K562 (cell line): ENCODE data around the gene CDC6. TPM values are rescaled to one million over a fixed set of nuclear protein-coding genes. Genes with fewer than 3 reads are reported as not detected.
A peak's percentile ranks its signal among the peaks of the same experiment; 100 is the strongest.

ENCODE experiments used
- ATAC-seq: fragments of 200-7000 bp; cut with Tn5 transposase; 3 replicates; pipeline ENCODE4 v1.9.1; 2020; ENCODE audit warnings: moderate library complexity
- BruUV-seq: library from RNA; stranded (reverse); fragments of 400-500 nt; replicated peaks from 2 replicates; lab custom pipeline; 2021; lab: Mats Ljungman, UMichigan
- CTCF ChIA-PET: fragments of 300-600 bp; formaldehyde crosslinking; extraction: SDS; loops from one replicate; lab custom pipeline; 2021; ENCODE audit warnings: low intra/inter-chr PET ratio; lab: Yijun Ruan, JAX
- POLR2A ChIA-PET: fragments of 300-600, 350-650 bp; sonication (Branson Sonifier 250); formaldehyde crosslinking; extraction: SDS; loops from one replicate; lab custom pipeline; 2021; ENCODE audit warnings: antibody characterized with exemption, inconsistent platforms; lab: Yijun Ruan, JAX
- DNase-seq, 4 experiments: peaks; one replicate each; pipeline versions ENCODE4 v3.0.0 to v3.0.0-alpha.2; 2011 to 2018; ENCODE audit warnings: low spot score in 3 of 4, mixed read lengths in 3 of 4; ENCODE audit errors: extremely low read depth in 1 of 4
- FAIRE-seq: peaks from 2 replicates; lab custom pipeline; 2011; peaks lifted over from hg19 to GRCh38; lab: Jason Lieb, UNC
- H2AFZ ChIP-seq: 2 replicates; pipeline ENCODE4 v1.6.0; 2011; ENCODE audit warnings: low read depth, low read length, control low read depth, inconsistent platforms
- H3K27ac ChIP-seq: fragments of 200-600 bp; 3 replicates; pipeline ENCODE4 v1.8.0; 2011; ENCODE audit warnings: low read depth, mild to moderate bottlenecking, control low read depth, inconsistent platforms, low read length, moderate library complexity, mixed read lengths; ENCODE audit errors: extremely low read depth
- H3K27me3 ChIP-seq, 2 experiments: fragments of 300-600 bp in 1 of 2; 2 replicates in 1 of 2; 3 replicates in 1 of 2; pipeline versions ENCODE4 v1.6.0 to v1.8.0; 2011; ENCODE audit warnings: inconsistent platforms in 2 of 2, low read length in 2 of 2, mild to moderate bottlenecking in 1 of 2, mixed read lengths in 1 of 2, moderate library complexity in 1 of 2; ENCODE audit not compliant: control insufficient read depth in 2 of 2, insufficient read depth in 2 of 2
- H3K36me3 ChIP-seq: fragments of 300-600 bp; 3 replicates; pipeline ENCODE4 v1.8.0; 2011; ENCODE audit warnings: mild to moderate bottlenecking, low read length, inconsistent platforms; ENCODE audit not compliant: control insufficient read depth, insufficient read depth
- H3K4me1 ChIP-seq, 2 experiments: fragments of 200-600 bp in 1 of 2; replicated peaks in 1 of 2; 2 replicates in 1 of 2; 3 replicates in 1 of 2; pipeline versions ENCODE4 v1.5.1 to v1.8.0; 2011; ENCODE audit warnings: inconsistent platforms in 2 of 2, low read length in 2 of 2, mild to moderate bottlenecking in 1 of 2, mixed read lengths in 1 of 2, moderate library complexity in 1 of 2; ENCODE audit not compliant: control insufficient read depth in 2 of 2, insufficient read depth in 2 of 2
- H3K4me2 ChIP-seq: 2 replicates; pipeline ENCODE4 v1.6.1; 2011; ENCODE audit warnings: low read length, control low read depth, inconsistent platforms, mixed read lengths; ENCODE audit not compliant: insufficient read depth
- H3K4me3 ChIP-seq: fragments of 200-600 bp; sonication (generic), shearing (Covaris generic); 2 replicates; pipeline ENCODE4 v1.5.1; 2016; ENCODE audit warnings: control low read depth, inconsistent platforms
- H3K79me2 ChIP-seq: fragments of 200-600 bp; 3 replicates; pipeline ENCODE4 v1.8.0; 2011; ENCODE audit warnings: low read length, inconsistent platforms; ENCODE audit not compliant: control insufficient read depth, insufficient read depth
- H3K9ac ChIP-seq, 2 experiments: 2 replicates each; pipeline versions ENCODE4 v1.6.0 to v1.6.1; 2011; ENCODE audit warnings: low read depth in 2 of 2, low read length in 2 of 2, control low read depth in 1 of 2, inconsistent platforms in 1 of 2, mild to moderate bottlenecking in 1 of 2, mixed read lengths in 1 of 2; ENCODE audit not compliant: insufficient read depth in 1 of 2
- H3K9me1 ChIP-seq: one replicate; pipeline ENCODE4 v1.6.0; 2011; ENCODE audit warnings: inconsistent platforms, mild to moderate bottlenecking, low read length, moderate library complexity; ENCODE audit not compliant: control insufficient read depth, insufficient read depth
- H3K9me3 ChIP-seq: replicated peaks from 2 replicates; pipeline ENCODE4 v1.5.1; 2011; ENCODE audit warnings: low read depth, low read length, inconsistent platforms; ENCODE audit not compliant: control insufficient read depth, insufficient read depth
- H4K20me1 ChIP-seq: replicated peaks from 2 replicates; pipeline ENCODE4 v1.6.1; 2011; ENCODE audit warnings: low read length, inconsistent platforms, mixed read lengths; ENCODE audit not compliant: control insufficient read depth, insufficient read depth
- RBM25 ChIP-seq: fragments of 200-400 bp; formaldehyde crosslinking; IDR thresholded peaks from 2 replicates; pipeline ENCODE4 v1.6.1; 2018; ENCODE audit warnings: low read length, low read depth, moderate library complexity; ENCODE audit not compliant: severe bottlenecking
- ZNF3 ChIP-seq: fragments of 250-450 bp; sonication (Bioruptor Pico); IDR thresholded peaks from 2 replicates; pipeline ENCODE4 v1.5.0; 2021; ENCODE audit warnings: mild to moderate bottlenecking, moderate library complexity
- WGBS: fragments of 100-300 bp; shearing (Covaris generic); methylation state at CpG from one replicate; pipeline ENCODE4 v1.1.6; 2016; ENCODE audit warnings: low coverage, mixed read lengths; ENCODE audit not compliant: insufficient coverage; ENCODE audit errors: missing lambda C conversion rate; 5-methylcytosine and 5-hydroxymethylcytosine counted together
- in situ Hi-C: fragments of 300-500 bp; cut with MboI; formaldehyde crosslinking; loops from 4 replicates; pipeline ENCODE4 v1.15.0; 2018; ENCODE audit warnings: inconsistent platforms, mixed read lengths
- intact Hi-C: fragments of 100-400 bp; cut with micrococcal nuclease; formaldehyde crosslinking; loops from 2 replicates; pipeline ENCODE4 v1.14.2; 2022
- polyA plus RNA-seq, 8 experiments: library from polyadenylated mRNA; depleted of rRNA in 4 of 8; stranded (reverse) in 5 of 8; unstranded in 3 of 8; fragments of >200 nt; fragmentation: Nextera tagmentation in 2 of 8; fragmentation: Illumina TruSeq in 1 of 8; extraction: Ambion mirVana in 2 of 8; extraction: Trizol in 1 of 8; gene quantifications; 2 replicates each; pipeline versions ENCODE4 v1.2.1 to v1.2.3, GENCODE V29; 2011 to 2014; ENCODE audit warnings: inconsistent platforms in 1 of 8, missing spikeins in 1 of 8
- total RNA-seq, 7 experiments: library from RNA; depleted of rRNA in 6 of 7; stranded (reverse); fragments of >200 nt in 6 of 7; fragmentation: Illumina TruSeq in 2 of 7; extraction: Trizol in 2 of 7; gene quantifications; 2 replicates each; pipeline versions ENCODE4 v1.2.1 to v1.2.3, GENCODE V29; 2011 to 2021; ENCODE audit warnings: low replicate concordance in 1 of 7
- TF ChIP-seq, protein P1 (sequence below): fragments of 450-650 bp; IDR thresholded peaks from 2 replicates; pipeline ENCODE4 v1.6.1; 2016; ENCODE audit warnings: borderline replicate concordance

The CDC6 gene
- total and polyA plus RNA-seq, 9 of the 15 experiments (the other 6 are each of a cell fraction or from before 2014, with no cell fraction given) = 29.6 to 141 (median 106) TPM

DNA sequence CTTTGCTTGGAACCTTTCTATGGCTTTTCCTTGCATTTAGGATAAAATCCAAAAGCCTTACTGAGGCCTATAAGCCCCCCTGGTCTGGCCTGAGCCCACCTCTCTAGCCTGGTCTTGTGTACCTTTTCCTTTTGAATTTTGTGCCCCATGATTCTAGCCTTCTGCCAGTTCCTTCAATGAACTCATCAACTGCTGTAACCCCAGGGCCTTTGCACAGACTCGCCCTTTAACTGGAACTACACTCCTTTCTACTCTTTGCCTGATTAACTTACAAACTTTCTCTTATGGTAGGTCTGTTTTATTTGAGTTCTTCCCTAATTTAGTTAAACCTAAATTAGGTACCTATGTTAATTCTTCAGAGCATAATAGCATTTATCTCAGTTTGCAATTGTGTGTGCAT is 52.6 kb downstream of the CDC6 start:
- intact Hi-C loops = loop anchor here (5.0 kb wide), 1 partner anchor 33 kb away; the partner anchor contains the start of gene RARA
- DNase-seq (no peak), FAIRE-seq (no peak), ATAC-seq (no peak)
- CTCF ChIA-PET = no interaction called here
- peaks cover 29 to 50% of the 10 kb centered on the region in 2 experiments for H3K4me1 ChIP-seq
- in situ Hi-C loops = no loop called here
- H3K4me3 ChIP-seq = no peak overlapping the region
- H3K27ac ChIP-seq = peak overlapping the region; percentile 91; the same call in 2 of the 3 replicates
- TF ChIP-seq, protein P1, sequence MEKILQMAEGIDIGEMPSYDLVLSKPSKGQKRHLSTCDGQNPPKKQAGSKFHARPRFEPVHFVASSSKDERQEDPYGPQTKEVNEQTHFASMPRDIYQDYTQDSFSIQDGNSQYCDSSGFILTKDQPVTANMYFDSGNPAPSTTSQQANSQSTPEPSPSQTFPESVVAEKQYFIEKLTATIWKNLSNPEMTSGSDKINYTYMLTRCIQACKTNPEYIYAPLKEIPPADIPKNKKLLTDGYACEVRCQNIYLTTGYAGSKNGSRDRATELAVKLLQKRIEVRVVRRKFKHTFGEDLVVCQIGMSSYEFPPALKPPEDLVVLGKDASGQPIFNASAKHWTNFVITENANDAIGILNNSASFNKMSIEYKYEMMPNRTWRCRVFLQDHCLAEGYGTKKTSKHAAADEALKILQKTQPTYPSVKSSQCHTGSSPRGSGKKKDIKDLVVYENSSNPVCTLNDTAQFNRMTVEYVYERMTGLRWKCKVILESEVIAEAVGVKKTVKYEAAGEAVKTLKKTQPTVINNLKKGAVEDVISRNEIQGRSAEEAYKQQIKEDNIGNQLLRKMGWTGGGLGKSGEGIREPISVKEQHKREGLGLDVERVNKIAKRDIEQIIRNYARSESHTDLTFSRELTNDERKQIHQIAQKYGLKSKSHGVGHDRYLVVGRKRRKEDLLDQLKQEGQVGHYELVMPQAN = no peak
- 0 out of 2 replicates have a peak, but pooled peaks have one; percentile 21 for TF ChIP-seq ZNF3 (CRISPR knock-in tag)
- peak; percentile 84 for TF ChIP-seq RBM25
- no peaks in the 10 kb centered on the region for H3K9me3 ChIP-seq
- H3K27me3 ChIP-seq = no peaks in the 10 kb centered on the region
- peaks cover 35% of the 10 kb centered on the region; the same call in 2 of the 3 replicates for H3K36me3 ChIP-seq
- no peaks in the 10 kb centered on the region; the same call in 1 of the 2 replicates for H4K20me1 ChIP-seq
- BruUV-seq = no TSS peak
- H3K4me2 ChIP-seq = peak overlapping the region; percentile 83; the same call in 1 of the 2 replicates
- POLR2A ChIA-PET = interaction anchor here (1.6 kb wide), 1 partner anchor 12 kb away, joined by 7 read pairs; no protein-coding TSS in a partner anchor
- H3K79me2 ChIP-seq = peaks cover 37% of the 10 kb centered on the region
- WGBS = 94% methylated on average over 1 of the region's 1 CpG
- no peak overlapping the region for H2AFZ ChIP-seq
- no peaks in the 10 kb centered on the region for H3K9me1 ChIP-seq
- no peak overlapping the region for H3K9ac ChIP-seq
